NCI-H524 (cell line): ENCODE data around the gene VPS8.
"Not testable (repeated sequence)": the region's sequence is repeated elsewhere in the genome, so short reads cannot be mapped to it uniquely, and the experiment has no call there.

ENCODE experiments used
- DNase-seq, 2 experiments: peaks; one replicate each; lab custom pipeline; 2025; lab: John Stamatoyannopoulos, UW

VPS8 gene

DNA sequence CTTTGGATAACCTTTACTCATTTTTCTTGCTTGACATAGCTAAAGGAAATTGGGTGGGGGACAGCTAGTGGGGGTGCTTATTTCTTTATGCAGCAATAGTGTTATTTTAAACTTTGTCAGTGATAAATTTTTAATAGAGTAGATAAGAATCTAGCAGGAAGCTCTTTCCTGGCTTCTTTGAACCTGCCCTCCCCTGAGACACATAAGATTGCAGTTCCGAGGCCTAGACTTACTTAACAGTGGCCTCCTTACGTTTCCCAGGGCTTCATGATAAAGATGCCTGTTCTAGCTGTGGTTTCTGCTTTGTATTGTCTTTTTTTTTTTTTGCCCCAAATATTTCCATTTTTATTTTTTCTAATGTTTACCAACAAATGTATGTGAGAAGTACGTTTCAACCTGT lies 170.1 kb downstream of the VPS8 start:
- no peak for DNase-seq

GRCh38 chr3:184985586-184985985 lies 173.6 kb downstream of the VPS8 start:
- DNase-seq = no peak

- DNase-seq = no peak
Observed at GRCh38 chr3:184986366-184986889, 174.5 kb downstream of the VPS8 start.

DNA sequence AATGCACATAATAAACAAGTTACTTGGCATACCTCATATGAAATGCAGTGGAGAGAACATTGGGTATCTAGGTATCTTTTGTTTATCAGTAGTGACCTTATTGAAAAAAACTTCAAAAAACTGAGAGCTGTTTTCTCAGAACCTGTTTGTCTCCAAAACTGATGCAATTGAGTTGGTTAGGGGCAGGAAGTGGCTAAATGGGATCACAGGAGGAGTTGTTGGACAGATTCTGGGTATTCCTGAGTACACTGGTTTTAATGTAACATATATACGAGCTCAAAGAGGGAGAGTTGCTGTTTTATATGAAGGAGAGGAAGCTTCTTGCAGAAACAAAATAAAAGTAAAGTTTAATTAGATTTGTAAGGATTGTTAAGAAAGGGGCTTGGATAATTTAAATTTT lies 181.4 kb downstream of the VPS8 start:
- no peak for DNase-seq

DNA sequence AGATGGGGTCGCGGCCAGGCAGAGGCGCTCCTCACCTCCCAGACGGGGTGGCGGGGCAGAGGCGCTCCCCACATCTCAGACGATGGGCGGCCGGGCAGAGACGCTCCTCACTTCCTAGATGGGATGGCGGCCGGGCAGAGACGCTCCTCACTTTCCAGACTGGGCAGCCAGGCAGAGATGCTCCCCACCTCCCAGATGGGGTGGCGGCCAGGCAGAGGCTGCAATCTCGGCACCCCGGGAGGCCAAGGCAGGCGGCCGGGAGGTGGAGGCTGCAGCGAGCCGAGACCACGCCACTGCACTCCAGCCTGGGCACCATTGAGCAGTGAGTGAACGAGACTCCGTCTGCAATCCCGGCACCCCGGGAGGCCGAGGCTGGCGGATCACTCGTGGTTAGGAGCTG lies 191.9 kb downstream of the VPS8 start:
- DNase-seq = not testable (repeated sequence)

DNA sequence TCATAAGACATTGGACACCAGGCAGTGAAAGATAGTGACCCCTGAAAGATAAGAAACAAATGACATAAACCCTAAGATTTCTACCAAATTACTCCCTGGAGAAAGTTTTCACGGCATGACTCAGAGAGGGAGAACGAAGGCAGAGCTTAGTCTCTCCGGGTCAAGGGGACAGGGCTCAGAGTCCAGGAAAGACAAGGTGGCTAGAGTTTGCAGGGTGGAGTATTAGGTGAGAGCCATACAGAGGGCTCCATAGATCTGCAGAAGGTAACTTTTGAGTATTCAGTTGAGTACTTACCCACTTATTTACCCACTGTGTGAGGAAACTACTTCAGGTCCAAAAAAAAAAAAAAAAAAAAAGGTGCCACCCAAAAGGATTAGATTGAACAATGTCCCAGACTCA lies 197.7 kb downstream of the VPS8 start:
- no peak for DNase-seq

DNA sequence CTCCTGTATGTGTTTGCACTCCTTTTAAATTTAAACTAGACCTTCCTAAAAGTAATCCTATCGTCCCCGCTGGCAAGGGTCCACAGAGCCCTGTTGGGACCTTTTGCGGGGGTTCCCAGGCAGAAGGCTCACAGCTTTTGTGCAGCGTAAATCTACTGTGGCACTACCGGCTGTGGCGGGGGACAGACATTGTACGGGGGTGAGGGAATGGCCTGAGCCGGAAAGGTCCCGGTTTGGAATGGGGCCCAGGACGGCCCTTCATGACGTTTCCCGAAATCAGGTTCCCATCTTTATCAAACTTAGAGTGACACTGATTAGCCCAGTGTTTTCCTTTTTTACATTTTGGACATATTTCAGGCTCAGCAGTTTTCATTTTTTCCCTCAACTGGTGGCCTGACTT lies 205.6 kb downstream of the VPS8 start:
- not testable (repeated sequence) for DNase-seq

- DNase-seq = not testable (repeated sequence)
Observed at GRCh38 chr3:185017996-185018395, 206.0 kb downstream of the VPS8 start.

- DNase-seq = no peak
Observed at GRCh38 chr3:185021256-185021655, 209.3 kb downstream of the VPS8 start.

- DNase-seq = no peak
Observed at GRCh38 chr3:185024406-185024805, 212.4 kb downstream of the VPS8 start.

- no peak for DNase-seq
Observed at GRCh38 chr3:185024966-185025365, 213.0 kb downstream of the VPS8 start.

GRCh38 chr3:185028121-185028520 lies 216.2 kb downstream of the VPS8 start:
- no peak for DNase-seq

DNA sequence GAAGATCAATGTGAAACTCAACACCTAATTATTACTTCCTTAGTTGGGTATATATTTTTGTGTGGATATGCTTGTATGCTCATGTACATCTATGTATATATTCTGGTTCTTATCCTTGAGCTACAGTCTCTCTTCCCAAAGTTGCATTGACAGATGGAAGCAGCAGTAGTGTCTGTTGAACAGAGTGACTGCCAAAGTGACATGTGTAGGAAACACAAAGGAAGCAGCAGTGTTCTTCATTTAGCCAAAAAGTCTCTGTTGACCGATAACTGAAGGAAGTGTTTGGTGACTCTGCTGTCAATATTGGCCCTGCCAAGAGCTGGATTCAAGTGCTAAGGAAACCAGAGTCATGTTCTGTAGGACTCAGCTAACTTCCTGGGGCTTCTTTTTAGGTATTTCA lies 217.1 kb downstream of the VPS8 start:
- DNase-seq = no peak

DNA sequence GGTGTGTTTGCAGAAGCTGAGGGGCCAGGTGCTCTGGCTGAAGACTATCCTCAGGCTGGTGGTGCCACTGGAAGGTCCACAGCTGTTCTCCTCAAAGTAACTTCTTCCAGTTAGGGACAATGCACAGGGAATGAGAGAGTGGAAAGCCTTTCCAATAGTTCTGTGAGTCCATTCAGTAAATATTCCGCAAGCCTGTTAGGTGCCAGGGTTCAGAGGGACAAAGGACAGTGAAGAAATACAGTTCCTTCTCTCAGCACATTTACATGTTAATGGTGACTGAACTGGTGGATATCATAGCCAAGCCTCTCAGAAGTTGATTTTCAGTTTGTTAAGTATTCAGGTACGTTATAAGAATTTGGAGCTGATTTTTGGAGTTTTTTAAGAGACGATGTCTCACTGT lies 218.4 kb downstream of the VPS8 start:
- no peak for DNase-seq

- DNase-seq = no peak
Observed at GRCh38 chr3:185030951-185031350, 219.0 kb downstream of the VPS8 start.

- DNase-seq = no peak
Observed at GRCh38 chr3:185037801-185038200, 225.8 kb downstream of the VPS8 start.

- DNase-seq = no peak
Observed at GRCh38 chr3:185040425-185040824, 228.5 kb downstream of the VPS8 start.

DNA sequence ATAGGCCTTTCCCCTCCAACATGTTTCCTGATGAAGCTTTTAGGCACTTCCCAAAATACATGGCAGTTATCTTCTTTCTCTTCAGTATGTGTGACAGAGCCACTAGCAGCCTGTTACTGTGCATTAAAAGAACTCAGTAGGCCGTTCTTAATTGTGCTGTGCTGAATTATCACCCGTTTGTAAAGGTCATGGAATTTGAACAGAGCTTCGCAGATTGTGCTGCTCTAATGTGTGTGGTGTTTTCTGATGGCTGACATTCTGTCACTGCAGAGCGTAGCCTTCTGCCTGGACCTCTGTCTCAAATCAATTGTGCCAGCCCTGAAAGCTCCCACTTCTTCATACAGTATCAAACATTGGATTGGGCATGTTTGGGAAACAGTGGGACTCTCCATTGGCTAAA lies 229.6 kb downstream of the VPS8 start:
- DNase-seq = no peak

- DNase-seq = no peak
Observed at GRCh38 chr3:185042312-185043050, 230.5 kb downstream of the VPS8 start.

- DNase-seq = no peak
Observed at GRCh38 chr3:185046164-185046515, 234.2 kb downstream of the VPS8 start.

GRCh38 chr3:185046603-185047002 lies 234.6 kb downstream of the VPS8 start:
- DNase-seq = no peak

- no peak for DNase-seq
Observed at GRCh38 chr3:185049710-185050109, 237.7 kb downstream of the VPS8 start.

DNA sequence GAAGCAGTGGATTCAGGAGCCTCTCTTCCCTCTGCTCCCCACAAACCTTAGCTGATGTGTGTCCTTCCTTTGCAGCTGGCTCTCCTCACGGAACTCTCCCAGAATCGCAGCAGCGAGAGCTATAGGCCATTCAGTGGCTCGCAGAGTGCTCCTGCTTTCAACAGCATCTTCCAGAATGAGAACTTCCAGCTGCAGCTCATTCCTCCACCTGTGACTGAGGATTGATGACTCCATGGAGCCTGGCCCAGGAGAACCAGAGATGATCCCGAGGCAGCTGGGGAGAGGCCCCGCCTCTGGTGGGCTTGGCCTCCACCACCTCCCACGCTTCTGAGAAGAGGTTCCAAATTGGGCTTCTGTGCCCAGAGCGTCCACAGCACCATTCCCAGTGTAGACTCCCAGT lies 239.8 kb downstream of the VPS8 start:
- no peak for DNase-seq

DNA sequence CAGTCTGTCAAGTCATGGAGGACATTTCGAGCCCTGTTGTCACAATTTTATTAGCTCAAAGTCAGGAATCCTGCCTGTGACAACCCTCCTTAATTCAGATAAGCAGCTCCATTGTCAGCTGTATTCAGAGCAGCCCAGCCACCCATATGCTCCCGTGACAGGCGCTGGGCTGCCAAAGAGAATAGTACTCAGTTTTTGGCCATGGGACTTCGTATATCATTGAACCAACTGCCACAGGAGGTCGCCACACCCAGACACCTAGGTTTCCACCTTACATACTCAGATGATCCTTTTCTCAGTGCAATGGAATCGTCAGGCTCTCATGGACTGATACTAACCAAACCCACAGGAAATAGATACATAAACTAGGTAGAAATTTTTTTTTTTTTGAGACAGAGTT lies 240.7 kb downstream of the VPS8 start:
- no peak for DNase-seq
